ENCODE results near the gene DAB2IP. TPM values are rescaled to one million over a fixed set of nuclear protein-coding genes. Genes with fewer than 3 reads are reported as not detected.

Gene DAB2IP
- total RNA-seq = 4.4 and 11.1 TPM in 2 replicates

GRCh38 chr9:121651295-121652020 is at the start of gene DAB2IP:
Gene DAB2IP, plus strand, starts transcription at chr9:121651634. Its CDS starts 142 bp downstream, at chr9:121651776.

Other genes starting within 250 kb of the DAB2IP start
- gene GGTA1, start 151.8 kb upstream of the DAB2IP start, total RNA-seq = under 0.01 TPM in 1 of 2 replicates, not detected in the other